RWPE1 (cell line): Measurements from ENCODE around the gene DRC3.

Experiments
- CTCF ChIA-PET: fragments of 350-600 bp; sonication (Branson Sonifier 250); formaldehyde crosslinking; extraction: SDS; loops from one replicate; lab custom pipeline; 2021; lab: Yijun Ruan, JAX
- POLR2A ChIA-PET: fragments of 400-600 bp; formaldehyde crosslinking; extraction: SDS; loops from one replicate; lab custom pipeline; 2020; ENCODE audit warnings: antibody characterized with exemption; ENCODE audit not compliant: low non-redundant PET; lab: Yijun Ruan, JAX
- DNase-seq: peaks from one replicate; pipeline ENCODE4 v3.0.0; 2012; ENCODE audit warnings: low spot score
- H3K27ac ChIP-seq: fragments of 450-650 bp; 2 replicates; pipeline ENCODE4 v1.5.1; 2017
- TF ChIP-seq, protein P1 (sequence below): fragments of 450-650 bp; conservative IDR thresholded peaks from 2 replicates; pipeline ENCODE4 v1.5.1; 2017; ENCODE audit warnings: low read depth, mild to moderate bottlenecking

DRC3 gene

GRCh38 chr17:17999364-18000029, 26.8 kb downstream of the DRC3 start:
- DNase-seq = no peak
- POLR2A ChIA-PET = interaction anchor here (0.5 kb wide), 1 partner anchor 179 kb away, joined by 4 read pairs; no protein-coding TSS in a partner anchor

GRCh38 chr17:18000030-18000408, 27.4 kb downstream of the DRC3 start:
- DNase-seq = no peak
- TF ChIP-seq, protein P1, sequence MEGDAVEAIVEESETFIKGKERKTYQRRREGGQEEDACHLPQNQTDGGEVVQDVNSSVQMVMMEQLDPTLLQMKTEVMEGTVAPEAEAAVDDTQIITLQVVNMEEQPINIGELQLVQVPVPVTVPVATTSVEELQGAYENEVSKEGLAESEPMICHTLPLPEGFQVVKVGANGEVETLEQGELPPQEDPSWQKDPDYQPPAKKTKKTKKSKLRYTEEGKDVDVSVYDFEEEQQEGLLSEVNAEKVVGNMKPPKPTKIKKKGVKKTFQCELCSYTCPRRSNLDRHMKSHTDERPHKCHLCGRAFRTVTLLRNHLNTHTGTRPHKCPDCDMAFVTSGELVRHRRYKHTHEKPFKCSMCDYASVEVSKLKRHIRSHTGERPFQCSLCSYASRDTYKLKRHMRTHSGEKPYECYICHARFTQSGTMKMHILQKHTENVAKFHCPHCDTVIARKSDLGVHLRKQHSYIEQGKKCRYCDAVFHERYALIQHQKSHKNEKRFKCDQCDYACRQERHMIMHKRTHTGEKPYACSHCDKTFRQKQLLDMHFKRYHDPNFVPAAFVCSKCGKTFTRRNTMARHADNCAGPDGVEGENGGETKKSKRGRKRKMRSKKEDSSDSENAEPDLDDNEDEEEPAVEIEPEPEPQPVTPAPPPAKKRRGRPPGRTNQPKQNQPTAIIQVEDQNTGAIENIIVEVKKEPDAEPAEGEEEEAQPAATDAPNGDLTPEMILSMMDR = no peak
- ChIA-PET CTCF (no interaction called here), POLR2A (no interaction called here)
- no peak overlapping the region for H3K27ac ChIP-seq

More at GRCh38 chr17:17999364-18000029, 26.8 kb downstream of the DRC3 start:
- CTCF ChIA-PET = no interaction called here
- TF ChIP-seq, protein P1 = no peak
- H3K27ac ChIP-seq = peak overlapping the region; percentile 4; the same call in 1 of the 2 replicates

DNA sequence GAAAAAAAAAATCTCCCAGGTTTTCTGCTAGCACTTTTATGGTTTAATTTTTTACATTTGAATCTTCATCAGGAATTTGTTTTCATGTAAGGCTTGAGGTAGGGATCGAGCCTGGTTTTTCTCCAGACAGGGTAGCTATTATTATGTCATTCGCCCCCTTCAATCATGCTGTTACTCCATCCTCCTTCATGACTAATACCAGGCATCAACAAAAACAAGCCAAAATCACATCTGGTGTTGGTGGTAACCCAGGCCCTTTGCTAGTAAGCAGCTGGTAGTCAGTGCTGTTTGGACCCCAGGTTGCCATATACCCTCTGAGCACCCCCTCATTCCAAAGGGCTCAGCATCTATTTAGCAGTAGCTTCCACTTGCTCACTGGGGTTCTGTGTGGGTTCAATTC, 29.5 kb downstream of the DRC3 start:
- no peak overlapping the region for H3K27ac ChIP-seq
- ChIA-PET POLR2A (no interaction called here), CTCF (interaction anchor here (0.7 kb wide), 1 partner anchor 68 kb away, joined by 3 read pairs; no protein-coding TSS in a partner anchor)
- TF ChIP-seq, protein P1 = no peak
- no peak for DNase-seq

DNA sequence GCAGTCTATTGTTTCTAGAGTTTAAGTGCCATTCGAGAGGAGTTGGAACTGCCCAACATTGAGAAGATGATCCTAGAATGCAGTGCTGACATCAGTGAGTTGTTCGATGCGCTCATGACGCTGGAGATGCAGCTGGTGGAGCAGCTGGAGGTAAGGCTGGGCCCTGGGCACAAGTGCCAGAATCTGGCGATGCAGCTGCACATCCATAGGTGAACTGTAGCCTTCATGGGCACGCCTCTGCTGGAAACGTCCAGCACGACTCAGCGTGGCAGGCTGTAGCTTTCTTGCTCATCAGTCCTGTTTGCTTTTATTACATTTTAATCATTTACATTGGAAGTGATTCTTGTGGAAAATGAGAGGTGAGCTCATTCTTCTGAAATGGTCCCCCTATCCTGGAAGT, 31.7 kb downstream of the DRC3 start:
- no peak for DNase-seq
- H3K27ac ChIP-seq = no peak overlapping the region
- TF ChIP-seq, protein P1 = no peak
- POLR2A ChIA-PET = no interaction called here
- CTCF ChIA-PET = interaction anchor here (0.7 to 1.1 kb wide), 2 partner anchors 10 to 40 kb away, joined by 3 to 4 read pairs; no protein-coding TSS in a partner anchor

DNA sequence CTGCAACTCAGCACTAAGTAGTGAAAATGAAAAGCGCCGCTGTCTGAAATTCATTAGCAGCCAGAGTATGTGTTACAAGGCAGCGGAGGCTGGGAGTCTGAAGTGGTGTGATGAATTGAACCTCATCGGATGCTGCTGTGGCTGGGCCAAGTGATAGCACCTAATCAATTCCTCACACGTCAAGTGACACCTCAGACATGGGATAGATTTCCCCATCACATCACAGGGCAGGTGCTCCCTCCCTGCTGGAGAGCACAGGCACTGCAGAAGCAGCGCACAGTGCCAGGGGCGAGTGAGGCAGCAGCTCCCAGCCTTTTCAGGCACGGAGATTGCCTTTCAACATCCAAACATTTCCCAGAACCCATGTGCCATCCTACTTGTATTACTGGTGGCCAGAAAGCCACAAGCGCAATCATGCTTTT, 32.2 kb downstream of the DRC3 start:
- DNase-seq = no peak
- ChIA-PET POLR2A (no interaction called here), CTCF (interaction anchor here (0.7 to 1.1 kb wide), 3 partner anchors 9 to 119 kb away, joined by 3 to 4 read pairs (median 3); no protein-coding TSS in a partner anchor)
- no peak overlapping the region for H3K27ac ChIP-seq
- TF ChIP-seq, protein P1 = no peak

DNA sequence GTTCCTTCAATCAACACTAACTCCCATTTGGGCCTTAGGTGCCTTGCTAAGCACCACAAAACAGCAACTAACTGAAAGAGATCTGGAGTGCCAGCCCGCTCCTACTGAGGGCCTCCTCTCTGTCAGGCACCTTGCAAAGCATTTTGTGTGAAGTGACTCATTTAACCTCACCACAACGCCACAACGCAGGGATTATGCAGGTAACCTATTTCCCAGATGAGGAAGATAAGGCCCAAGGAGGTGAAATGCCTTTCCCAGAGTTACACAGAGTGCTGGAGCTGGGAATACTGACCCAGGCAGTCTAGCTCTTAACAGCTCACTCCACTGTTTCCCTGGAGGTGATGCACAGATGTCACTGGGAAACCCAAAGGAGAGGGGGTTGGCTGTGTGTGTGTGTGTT, 32.8 kb downstream of the DRC3 start:
- ChIA-PET POLR2A (no interaction called here), CTCF (interaction anchor here (0.7 to 1.1 kb wide), 2 partner anchors 8 to 119 kb away, joined by 3 read pairs; no protein-coding TSS in a partner anchor)
- no peak overlapping the region for H3K27ac ChIP-seq
- no peak for DNase-seq
- TF ChIP-seq, protein P1 = no peak
